NCI-H69 (cell line): ENCODE measurements around the gene PAFAH1B2.
"Not testable (repeated sequence)": the region's sequence is repeated elsewhere in the genome, so short reads cannot be mapped to it uniquely, and the experiment has no call there.

ENCODE experiments used
- DNase-seq: peaks from one replicate; lab custom pipeline; 2025; lab: John Stamatoyannopoulos, UW

The PAFAH1B2 gene

DNA sequence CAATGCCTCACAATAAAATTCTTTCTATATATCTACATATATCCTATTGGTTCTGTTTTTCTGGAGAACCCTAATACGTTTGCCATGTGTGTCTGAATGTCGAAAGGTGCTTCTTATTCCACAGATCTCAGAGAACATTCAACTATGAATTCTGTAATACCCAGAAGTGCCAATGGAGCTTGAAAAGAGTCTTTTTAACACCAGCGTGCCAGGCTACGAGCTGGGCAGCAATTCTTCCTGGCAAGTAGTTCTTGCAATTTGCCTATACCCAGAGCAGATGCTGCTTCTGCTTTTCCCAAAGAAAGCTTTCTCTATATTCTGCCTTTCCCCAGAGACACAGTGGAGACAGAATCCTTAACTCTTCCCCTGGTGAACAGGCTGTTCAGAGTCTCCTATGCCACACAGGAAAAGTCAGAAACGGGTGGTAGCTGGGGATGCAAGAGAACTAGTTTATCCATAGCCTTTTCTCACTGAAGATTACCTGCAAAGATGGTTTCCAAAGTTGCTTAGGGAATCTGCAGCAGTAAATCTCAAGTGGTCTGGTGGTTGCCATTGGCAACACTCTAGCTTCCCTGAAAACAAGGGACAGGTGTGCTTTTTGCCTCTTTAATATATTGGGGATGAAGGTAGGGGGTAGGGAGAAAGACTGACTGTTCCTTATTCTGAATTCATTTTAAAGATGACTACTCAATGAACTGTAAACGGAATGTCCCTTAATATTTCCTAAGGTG, 16.8 kb upstream of the PAFAH1B2 start:
- DNase-seq, result peak; percentile 37

DNA sequence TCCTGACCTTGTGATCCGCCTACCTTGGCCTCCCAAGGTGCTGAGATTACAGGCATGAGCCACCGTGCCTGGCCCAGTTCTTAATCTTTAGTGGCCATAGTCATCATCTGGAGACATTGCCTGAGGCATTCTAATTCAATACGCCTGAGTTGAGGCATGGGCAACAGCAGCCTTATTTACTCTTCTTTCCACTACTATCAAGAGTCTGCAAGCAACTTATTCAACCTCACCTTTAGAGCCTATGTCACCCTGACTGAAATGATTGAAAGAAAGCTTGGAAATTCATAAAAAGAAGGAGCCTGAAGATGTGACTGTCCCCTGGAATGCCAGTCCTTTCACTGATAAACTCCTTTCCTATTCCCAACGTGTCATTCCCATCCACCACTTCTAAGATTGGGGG, 15.8 kb upstream of the PAFAH1B2 start:
- DNase-seq, result peak; percentile 15

DNA sequence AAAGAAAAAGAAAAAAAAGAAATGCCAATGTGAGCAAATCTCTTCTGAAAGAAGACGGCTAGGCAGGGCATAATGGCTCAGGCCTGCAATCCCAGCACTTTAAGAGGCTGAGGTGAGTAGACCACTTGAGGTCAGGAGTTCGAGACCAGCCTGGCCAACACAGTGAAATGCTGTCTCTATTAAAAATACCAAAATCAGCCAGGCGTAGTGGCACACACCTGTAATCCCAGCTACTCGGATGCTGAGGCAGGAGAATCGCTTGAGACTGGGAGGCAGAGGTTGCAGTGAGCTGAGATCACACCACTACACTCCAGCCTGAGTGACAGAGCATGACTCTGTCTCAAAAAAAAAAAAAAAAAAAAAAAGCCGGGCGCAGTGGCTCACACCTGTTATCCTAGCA, 13.7 kb upstream of the PAFAH1B2 start:
- not testable (repeated sequence) for DNase-seq

DNA sequence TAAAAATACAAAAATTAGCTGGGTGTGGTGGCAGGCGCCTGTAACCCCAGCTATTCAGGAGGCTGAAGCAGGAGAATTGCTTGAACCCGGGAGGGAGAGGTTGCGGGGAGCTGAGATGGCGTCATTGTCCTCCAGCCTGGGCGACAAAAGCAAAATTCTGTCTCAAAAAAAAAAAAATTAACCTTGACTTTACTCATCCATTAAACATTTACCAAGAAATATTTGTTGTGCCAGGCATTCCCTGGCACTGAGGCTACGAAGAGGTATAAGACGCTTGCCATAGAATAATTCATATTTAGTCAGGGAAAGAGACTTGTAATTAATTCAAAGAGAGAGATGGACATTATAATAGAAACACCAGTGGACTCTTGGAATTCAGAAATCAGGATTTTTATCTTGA, 13.2 kb upstream of the PAFAH1B2 start:
- no peak for DNase-seq

DNA sequence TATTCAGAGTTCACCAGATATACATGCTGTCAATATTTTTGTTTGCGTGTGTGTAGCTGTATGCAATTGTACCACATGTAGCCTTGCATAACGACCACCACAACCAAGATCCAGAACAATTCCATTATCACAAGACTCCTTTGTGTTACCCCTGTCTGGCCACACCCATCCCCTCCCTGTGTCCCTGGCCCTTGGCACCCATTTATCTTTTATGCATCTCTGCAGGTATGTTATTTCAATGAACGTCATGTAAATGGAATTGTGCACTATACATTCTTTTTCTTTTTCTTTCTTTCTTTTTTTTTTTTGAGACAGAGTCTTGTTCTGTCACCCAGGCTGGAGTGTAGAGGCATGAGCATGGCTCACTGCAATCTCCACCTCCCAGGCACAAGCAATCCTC, 9.7 kb upstream of the PAFAH1B2 start:
- DNase-seq, result no peak

DNA sequence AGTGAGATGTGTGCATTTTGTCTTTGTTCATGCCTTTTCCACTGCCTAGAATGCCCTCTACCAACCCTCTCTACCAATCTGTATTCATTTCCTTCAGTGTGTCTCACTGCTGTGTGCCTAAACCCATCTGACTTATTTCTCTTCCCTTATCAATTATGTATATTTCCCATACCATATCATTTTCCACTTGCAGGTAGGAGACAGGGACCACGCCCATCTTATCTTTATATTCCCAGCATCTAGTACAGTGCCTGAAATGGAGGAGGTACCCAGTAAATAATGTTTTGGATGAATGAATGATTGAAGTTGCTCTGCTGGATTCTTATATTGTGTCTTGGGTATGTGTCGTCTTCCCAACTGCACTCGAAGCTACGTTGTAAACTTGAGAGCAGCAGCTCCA, 9.1 kb upstream of the PAFAH1B2 start:
- not testable (repeated sequence) for DNase-seq

DNA sequence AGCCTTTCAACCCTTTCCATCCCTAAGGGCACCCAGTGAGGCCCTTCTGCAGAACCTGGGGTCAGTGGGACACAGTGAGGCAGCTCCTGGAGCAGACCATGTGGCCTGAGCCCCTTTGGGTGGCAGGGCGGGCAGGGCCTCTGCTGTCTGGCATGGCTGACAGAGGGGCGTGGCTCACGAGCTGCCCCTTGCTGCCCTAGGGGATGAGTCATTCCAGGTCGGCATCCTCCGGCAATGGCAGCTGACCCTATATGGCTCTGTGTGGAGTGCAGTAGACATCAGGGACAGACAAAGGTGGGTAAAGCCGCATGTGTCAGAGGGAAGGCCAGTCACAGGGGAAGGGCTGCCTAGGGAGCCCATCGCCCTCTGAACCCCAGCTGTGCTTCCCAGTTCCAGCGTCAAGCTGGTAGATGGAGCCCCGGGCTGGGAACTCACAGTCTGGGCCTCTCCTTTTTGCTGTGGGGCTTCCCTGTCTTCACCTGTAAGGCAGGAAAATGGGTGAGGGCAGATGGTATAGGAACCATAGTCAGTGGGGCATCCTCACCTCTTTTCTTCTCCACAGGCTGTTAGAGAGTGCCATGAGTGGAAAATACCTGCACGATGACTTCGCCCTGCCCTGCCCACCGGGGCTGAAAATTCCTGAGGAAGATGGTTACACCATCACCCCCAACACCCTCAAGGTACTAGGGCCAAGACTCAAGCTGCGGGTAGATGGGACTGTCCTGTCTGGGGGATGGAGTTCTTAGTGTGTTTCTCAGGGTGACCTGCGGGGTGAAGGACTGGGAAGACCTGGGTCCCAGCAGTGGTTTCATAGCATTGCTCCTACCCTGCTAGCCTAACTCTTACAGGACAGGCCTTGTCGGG, 6.6 kb upstream of the PAFAH1B2 start:
- DNase-seq, result not testable (repeated sequence)

DNA sequence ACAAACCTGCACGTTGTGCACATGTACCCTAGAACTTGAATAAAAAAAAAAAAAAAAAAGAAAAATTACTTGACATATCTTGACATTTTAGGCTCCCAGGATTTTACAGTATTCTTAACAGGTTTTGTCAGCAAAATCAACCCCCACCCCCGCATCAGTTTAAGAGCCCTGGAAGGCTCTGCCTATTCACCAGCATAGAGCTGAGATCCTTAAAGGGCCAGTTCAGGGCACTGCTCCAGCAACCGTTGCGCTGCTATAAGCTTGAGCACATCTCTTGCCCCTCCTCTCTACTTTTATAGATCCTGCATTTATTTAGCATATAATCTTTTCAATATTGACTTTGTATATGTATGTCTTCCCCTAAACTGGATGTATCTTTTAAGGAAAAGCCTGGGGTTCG, 697 bp upstream of the PAFAH1B2 start:
- peak; percentile 79 for DNase-seq

DNA sequence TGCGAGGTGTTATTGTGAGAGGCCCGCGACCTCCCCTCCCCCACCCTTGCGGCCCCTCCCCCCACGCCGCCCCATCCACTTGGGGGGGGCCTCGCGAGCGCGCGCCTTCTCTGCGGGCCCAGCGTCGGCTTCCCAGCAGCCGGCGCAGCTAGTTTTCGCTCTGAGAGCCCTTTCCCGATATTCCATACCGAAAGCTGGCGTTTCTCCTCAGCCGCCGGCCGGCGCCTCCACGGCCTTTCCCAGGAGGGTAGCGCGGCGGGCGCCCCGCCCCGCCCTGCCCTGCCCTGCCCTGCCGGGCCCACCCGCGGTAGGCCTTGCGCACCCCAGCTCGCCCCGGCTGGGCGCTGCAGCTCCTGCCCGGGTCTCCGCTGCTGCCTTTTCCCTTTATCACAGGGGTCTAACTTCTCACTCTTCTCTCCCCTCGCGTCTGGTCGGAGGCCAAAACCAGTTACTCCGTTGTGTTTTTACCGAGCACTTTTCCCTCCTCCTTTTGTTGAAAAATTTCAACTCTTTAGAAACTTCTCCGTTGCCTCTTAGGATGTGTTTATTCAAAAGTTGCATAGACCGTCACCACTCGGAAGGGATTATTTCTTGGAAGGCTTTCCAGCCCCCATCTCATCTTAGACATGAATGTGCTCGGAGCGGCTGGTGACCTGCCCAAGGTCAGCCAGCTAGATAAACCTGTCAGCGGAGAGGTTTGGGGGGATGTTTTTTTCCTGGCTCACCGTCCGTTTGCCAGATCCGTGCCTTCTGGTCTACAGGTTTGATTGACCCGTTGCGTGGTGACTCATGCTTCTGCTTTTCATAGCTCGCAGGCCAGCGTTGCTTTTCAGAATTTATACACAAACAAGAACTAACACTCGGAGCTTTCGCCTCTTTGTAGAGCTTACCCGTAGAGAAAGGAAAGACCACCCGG, 648 bp downstream of the PAFAH1B2 start:
- peak; percentile 83 for DNase-seq

DNA sequence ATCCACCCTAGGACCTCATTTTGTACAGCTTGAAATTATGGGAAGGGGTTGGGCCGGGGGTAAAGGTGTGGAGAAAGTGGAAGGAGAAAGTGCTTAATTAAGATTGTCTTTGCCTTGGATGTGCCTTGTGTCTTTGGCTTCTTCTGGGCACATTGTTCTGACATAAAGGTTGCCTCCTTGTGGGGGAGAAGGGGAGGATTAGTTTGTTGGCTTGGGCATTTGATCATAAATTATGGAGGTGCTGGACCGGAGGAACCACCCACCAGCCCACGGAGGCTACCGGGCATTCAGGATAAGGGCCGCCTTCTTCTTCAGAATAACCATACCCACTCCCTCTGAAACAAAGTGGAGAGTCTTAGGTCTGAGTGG, 1.3 kb downstream of the PAFAH1B2 start:
- DNase-seq, result peak; percentile 64

DNA sequence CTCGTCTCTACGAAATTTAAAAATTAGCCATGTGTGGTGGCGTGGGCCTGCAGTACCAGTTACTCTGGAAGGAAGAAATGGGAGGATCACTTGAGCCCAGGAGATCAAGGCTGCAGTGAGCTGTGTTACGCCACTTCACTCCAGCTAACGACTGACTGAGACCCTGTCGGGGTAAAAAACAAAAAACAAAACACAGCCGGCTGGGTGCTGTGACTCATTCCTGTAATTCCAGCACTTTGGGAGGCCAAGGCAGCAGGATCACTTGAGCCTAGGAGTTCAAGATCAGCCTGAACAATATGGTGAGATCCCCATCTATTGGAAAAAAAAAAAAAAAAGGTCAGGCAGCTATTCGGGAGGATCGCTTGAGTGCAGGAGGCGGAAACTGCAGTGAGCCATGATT, 2.4 kb downstream of the PAFAH1B2 start:
- no peak for DNase-seq

DNA sequence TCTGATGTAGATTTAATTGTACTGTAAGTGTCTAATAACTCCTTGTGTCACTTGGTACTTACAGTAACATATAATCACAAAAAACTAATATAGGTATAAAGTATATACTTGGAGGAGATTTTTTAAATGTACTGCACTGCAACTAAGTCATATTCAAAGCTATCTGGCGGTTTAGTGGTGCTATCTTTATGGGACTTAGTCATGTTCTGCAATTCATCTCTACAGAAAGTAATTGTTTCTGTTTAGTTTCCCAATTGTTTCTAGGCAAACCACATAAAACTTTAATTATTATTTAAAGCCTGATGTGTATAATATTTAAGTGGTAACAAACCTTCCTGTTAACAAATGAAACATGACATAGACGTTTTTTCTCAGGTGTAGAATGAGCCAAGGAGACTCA, 8.0 kb downstream of the PAFAH1B2 start:
- DNase-seq, result no peak

DNA sequence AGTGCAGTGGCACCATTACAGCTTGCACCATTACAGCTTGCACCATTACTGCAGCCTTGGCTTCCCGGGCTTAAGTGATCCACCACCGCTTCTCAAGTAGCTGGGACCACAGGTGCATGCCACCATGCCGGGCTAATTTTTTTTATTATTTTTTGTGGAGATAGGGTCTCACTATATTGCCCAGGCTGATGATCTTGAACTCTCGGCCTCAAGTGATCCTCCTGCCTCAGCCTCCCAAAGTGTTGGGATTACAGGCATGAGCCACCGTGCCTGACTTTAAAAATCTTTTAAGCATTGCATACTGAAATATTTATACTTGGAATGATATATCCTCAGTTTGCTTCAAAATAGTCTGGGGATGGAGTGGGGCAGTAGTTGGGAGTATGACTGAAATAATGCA, 10.4 kb downstream of the PAFAH1B2 start:
- DNase-seq, result no peak

DNA sequence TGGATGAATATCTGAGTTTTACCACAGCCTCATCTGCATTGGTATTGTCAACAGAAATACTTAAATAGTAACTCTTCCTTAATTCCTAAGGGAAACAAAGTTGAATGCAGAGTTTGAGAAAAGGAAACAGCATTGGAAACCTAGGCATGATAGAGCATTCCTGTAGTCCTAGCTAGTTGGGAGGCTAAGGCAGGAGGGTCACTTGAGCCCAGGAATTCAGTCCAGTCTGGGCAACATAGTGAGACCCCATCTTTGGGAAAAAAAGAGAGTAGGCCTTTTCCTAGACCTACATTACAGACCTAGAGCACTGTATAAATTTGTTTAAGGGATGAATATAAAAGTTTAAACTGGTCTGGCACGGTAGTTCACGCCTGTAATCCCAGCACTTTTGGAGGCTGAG, 13.4 kb downstream of the PAFAH1B2 start:
- DNase-seq, result no peak

DNA sequence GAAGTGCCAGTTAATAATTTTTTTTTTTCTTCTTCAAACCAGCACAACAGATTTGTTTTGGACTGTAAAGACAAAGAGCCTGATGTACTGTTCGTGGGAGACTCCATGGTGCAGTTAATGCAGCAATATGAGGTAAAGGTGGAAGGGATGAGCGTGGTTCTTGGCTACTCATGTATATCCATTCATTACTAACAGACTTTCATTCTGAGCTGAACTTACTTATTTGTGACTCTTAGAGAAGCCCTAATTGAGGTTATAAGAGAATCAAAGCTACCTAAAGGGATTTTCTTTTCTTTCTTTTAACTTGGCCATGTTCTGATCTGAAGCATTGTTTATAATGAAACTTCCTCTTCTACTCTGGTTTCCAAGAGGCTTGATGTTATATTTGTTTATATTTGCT, 15.8 kb downstream of the PAFAH1B2 start:
- DNase-seq, result no peak

DNA sequence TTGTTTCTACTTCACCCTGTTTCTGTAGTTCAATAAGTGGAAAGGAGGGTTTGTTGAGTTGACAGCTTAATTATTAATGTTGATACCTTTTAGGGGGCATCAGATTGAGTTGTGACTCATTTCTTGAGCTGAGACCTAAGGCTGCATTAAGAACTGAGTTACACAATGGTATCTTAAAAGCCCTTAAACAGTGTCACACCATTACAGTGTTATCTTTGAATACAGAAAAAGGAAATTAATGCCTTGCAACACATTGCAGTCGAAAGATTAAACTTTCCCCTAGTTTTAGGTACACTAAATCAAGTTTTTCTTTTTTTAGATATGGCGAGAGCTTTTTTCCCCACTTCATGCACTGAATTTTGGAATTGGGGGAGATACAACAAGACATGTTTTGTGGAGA, 16.7 kb downstream of the PAFAH1B2 start:
- no peak for DNase-seq

DNA sequence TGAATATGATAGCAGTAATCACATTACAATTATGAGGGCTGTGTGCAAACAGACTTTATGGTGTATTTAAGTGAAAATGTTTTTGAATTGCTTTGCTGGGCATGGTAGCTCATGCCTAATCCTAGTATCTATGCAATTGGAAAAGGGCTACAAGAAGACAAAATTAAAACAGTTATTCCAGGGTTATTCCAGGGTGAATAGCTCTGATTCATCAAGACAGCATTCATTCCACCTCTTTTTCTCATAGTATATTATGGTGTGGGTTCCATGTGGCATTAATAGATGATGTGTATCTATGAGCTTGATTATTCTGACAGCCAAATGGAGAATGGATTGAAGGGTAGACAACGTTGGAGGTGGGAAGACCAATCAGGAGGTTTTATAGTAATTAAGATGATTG, 22.4 kb downstream of the PAFAH1B2 start:
- no peak for DNase-seq

DNA sequence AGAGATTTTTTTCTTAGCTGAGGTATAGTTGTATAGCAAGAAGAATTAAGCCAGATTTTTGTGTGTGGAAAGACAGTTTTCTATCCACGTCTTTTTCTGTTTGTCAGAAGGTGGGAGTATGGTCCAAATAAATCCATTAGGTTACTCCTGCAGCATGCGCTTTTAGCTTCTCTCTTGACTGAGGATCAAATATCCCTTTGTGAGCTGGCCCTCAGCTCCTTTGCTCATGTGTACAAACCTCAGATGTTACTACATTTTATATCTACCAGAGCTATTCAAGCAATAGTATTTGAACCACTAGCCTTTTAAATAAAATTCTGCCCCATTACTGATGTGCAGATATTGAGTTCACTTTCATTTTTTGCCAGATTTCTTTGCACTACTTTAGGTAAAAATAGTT, 25.6 kb downstream of the PAFAH1B2 start:
- DNase-seq, result no peak

DNA sequence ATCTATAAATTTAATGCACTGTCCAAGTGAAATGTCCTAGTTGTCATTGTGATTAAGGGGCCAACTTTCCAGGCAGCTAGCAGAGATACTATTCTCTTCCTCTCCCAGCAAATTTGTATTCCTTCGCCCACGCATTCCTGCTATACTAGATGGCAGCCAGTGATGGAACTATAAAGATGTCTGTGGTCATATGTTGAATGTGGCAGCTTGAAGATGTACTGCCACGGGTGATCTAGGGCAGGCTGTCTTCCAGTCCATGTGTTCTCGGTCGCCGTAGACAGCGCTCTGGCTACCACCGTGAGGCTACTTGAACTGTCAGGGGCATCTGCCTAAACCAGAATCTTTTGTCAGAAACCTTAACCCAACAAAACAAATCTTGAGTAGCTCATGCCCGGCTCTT, 26.1 kb downstream of the PAFAH1B2 start:
- DNase-seq, result no peak

DNA sequence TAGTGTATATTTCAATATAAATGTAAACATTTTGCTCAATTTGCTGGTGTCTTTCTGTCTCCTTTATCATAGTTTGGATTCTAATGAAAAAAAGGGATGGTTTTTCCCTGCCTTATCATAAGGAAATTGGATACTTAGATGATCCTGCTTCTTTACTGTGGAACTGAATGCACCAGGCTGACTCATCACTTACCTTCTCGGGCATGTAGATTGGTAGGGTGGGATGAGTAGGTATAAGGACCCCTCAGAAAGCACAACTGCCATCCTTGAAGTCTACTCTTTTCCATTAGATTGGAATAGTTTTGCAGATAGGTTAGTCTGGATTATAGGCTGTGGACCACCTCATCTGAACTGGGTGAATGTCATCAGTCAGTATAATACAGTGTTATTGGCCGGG, 26.9 kb downstream of the PAFAH1B2 start:
- DNase-seq, result no peak

DNA sequence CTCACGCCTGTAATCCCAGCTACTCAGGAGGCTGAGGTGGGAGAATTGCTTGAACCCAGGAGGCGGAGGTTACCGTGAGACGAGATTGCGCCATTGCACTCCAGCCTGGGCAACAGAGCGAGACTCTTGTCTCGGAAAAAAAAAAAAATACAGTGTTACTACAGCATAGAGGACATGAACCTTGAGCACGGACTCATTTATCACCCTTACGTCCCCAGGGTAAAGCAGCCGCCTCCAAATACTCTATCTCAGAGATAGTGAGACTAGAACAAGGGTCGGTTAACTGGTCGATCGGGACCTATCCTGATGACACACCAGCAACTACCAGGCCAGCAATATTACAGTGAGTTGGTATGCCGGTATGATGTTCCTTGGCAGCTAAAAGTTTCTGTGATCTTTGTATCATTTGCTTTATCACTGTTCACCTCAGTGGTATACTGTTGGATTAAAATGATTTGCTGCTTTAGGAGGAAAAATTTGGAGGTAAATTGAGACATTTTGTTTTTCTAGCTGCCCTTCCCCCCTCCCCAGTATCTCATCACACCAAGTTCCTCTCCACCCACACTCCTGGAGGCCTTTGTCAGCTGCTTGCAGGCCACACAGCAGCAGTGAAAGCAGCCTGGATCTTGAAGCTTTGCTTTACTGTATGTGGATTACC, 27.4 kb downstream of the PAFAH1B2 start:
- DNase-seq, result no peak
